GM12874 (cell line): ENCODE results near the gene MSGN1.

Source experiments
- CTCF ChIP-seq: IDR thresholded peaks from 2 replicates; pipeline ENCODE4 v1.5.1; 2011; ENCODE audit warnings: low read depth, mild to moderate bottlenecking, control low read depth, low read length, moderate library complexity; ENCODE audit not compliant: insufficient read depth

Gene MSGN1

GRCh38 chr2:17821535-17822444, 5.5 kb downstream of the MSGN1 start:
- TF ChIP-seq CTCF, result no peak

GRCh38 chr2:17822445-17823117, 6.3 kb downstream of the MSGN1 start:
- no peak for TF ChIP-seq CTCF

DNA sequence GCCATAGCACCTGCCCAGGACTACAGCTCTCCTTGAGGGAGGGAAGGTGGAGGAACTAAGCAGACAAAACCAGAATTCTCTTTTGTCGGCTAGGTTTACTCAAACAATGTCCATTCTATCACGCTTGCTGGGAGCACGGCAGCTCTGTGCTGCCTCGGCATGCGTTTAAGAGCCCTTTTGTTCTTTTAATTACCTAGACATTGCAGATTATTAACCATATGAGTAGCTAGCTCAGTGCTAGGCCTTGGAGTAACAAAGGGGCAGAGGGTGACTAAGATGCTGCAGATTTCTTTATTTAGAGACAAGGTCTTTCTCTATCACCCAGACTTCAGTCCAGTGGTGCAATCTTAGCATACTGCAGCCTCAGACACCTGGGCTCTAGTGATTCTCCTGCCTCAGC, 11.1 kb downstream of the MSGN1 start:
- no peak for TF ChIP-seq CTCF

DNA sequence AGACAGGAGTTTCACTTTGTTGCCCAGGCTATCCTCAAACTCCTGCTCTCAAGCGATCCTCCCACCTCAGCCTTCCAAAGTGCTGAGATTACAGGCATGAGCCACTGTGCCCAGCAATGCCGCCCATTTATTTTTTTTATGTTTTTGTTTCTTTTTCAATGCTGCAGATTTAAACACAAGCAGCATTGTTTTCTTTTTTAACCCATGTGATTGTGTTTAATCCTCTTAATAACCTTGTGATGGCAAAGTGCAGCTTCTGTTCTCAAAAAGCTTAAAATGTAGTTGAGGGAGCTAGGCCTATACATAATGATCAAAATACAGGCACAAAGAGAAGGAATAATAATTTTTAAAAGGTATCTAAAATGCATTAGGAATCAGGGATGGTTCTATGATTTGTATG, 11.5 kb downstream of the MSGN1 start:
- no peak for TF ChIP-seq CTCF

DNA sequence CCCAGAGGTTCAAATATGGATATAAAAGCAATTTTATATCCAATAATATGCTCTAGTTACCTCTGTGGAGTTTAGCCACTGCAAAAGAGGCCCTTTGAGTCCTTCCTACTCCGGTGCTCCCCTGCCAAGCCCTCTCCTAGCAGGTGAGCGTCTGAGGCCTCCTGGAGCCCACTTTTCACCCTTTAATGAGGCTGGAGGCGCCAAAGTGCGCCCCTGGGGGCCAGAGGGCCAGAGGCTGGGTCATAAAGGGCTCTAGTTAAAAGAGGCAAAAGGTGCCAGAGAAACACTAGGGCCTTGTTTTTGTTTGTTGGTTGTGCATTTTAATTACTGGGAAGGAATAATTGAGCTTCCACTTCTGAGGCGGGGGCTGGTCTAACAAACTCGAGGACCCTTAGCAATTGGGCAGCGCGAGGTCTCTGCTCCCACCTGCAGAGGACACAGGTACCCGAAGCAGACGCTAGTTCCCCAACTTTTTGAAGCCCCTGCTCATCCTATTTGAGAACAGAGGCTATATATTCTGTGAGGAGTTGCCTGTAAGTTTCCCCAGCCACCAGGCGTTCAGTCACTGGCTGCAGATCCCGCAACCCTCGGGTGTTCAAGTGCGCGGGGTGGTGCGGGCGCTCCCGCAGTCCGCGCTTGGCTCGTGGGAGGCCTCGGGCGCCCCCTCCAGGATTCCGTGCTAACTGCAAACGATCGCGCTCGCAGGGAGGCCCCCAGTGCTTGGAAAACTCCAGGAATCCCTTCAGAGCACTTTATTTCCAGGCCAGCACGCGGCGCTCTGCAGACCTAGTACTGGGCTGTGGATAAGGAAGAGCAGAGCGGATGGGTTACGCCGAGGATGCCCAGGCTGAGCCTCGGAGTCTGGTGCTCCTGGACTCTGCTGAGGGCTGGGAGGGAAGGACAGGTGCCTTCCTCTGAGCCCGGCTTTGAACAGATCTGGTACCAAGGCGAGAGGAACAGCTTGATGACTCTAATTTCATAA, 14.1 kb downstream of the MSGN1 start:
- peak; percentile 91 for TF ChIP-seq CTCF

- no peak for TF ChIP-seq CTCF
These were observed 19.3 kb downstream of the MSGN1 start for GRCh38 chr2:17835516-17835915.
